ENCODE results near the gene NIPAL1.
"Not testable (repeated sequence)": the region's sequence is repeated elsewhere in the genome, so short reads cannot be mapped to it uniquely, and the experiment has no call there.

Gene NIPAL1

DNA sequence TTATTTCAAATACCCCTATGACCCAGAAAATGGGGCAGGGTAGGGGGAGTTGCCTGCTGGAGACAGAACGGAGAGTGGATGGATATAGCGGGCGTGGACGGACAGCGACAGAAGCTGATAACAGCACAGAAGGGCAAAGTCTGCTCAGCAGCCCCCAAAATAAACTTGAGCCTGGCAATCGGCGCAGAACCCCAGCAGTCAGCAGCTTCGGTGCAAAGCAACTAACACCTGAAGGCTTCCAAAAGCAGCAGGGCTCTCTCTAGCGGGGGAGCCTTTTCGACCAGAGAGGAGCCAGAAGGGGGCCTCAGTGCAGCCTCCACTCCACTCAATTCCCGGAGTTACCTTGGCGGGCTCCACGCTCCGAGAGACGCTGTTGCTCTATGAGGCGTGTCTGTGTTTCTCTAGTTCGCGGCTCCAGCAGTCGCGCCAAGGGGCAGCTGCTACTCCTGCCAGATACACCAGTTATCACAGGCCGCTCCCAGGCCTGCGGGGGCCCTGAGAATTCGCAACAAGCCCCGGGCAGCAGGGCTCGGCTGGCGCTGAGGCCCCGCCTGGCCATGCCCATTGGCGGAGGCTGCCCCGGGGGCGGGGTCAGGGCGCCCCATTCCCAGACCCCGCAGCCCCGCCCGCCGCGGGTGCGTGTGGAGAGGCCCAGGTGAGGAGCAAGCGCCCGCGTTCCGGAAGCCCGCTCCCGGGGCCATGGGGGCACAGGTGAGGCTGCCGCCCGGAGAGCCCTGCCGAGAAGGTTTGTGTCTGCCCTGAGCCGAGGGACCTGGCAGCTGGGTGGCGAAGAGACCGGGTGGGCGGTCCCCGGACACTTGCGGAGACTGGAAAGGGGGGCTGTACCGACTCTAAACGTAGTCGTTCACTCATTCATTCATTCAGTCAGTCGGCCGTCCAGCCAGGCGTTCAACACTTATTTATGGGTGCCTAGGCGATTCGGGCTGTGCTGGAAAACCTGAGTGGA lies at the start of gene NIPAL1, which contains the start of gene CNGA1:
NIPAL1 (plus strand) TSS at position 632 of the 967 bp plus-strand sequence; CDS start at position 700, 68 bp downstream.
CNGA1 (minus strand) TSS at position 541 of the 967 bp plus-strand sequence. CDS start 63,992 bp downstream, outside the sequence.
- peak; percentile 43 for DNase-seq

GRCh38 chr4:47968847-47969246 lies 47.7 kb upstream of the NIPAL1 start:
- no peak for DNase-seq

DNA sequence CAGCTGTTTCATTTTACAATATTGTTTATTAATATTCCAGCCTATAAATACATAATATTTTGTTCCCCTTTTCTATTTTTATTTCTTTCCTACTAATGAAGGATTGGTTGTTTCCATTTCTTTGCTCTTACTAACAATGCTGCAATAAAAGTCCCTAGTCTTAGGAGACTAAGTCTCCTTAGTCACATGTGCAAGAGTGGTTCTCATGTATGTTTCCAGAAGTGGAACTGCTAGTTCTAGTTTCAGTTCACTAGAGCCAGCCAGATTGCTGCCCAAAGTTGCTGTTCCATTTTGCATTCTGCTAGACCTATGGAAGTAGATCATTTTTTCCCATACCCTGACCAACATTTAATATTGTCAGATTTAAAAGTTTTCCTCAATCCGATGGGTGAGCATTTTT lies 44.4 kb upstream of the NIPAL1 start:
- no peak for DNase-seq

- no peak for DNase-seq
Measured at GRCh38 chr4:47972721-47973120, 43.9 kb upstream of the NIPAL1 start.

GRCh38 chr4:47974566-47974965 lies 42.0 kb upstream of the NIPAL1 start:
- no peak for DNase-seq

DNA sequence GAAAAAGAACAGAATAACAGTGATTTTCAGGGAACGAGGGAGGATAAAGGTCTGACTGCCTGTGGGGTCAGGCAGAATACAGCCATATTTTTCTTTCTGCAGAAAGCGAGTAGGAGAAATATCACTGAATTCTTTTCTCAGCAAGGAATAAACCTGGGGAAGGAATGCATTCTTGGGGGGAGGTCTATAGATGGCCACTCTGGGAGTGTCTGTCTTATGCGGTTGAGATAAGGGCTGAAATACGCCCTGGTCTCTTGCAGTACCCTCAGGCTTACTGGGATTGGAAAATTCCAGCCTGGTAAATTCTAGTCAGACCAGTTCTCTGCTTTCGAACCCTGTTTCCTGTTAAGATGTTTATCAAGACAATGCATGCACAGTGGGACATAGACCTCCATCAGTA lies 26.4 kb upstream of the NIPAL1 start:
- no peak for DNase-seq

DNA sequence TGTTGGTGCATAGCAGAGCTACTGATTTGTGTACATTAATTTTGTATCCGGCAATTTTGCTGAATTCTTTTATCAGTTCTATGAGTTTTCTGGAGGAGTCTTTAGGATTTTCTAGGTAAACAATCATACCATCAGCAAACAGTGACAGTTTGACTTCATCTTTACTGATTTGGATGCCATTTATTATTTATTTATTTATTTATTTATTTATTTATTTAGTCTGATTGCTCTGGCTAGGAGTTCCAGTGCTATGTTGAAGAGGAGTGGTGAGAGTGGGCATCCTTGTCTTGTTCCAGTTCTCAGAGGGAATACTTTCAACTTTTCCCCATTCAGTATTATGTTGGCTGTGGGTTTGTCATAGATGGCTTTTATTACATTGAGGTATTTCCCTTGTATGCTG lies 24.1 kb upstream of the NIPAL1 start:
- DNase-seq, result not testable (repeated sequence)

DNA sequence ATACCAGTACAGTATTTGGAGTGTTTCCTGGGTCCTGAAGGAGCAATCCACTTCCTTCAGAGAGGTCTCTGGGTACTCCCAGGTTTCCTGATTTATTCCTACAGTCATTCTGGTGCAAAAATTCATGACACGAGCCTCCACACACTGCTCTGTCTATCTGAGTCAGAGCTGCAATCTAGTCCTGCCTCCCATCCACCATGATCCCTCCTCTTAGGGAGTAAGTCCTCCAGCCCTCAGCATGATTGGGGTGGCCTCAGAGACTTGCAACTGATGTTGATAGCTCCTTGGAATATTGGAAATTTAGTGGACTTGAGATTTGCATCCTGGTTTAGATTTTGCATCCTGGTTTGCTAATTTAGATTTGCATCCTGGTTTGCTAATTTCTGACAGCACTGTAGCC lies 20.6 kb upstream of the NIPAL1 start:
- no peak for DNase-seq

DNA sequence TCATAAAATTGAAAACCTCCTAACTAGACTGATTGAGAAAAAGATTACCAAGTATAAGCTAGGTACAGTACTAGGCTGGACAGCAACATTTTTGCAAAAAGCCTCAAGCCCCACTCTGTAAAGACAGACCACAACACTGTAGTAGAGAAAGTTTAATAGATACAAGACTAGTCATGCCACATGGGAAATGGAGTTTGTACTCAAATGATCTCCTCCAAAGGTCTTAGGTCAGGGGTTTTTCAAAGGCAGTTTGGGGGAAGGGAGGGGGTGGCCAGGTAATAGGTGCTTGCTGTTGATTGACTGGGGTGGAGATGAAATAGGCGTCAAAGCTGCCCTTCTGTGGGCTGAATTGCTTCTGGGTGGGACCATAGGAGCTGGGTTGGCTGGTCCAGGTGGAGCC lies 14.3 kb upstream of the NIPAL1 start:
- DNase-seq, result no peak

DNA sequence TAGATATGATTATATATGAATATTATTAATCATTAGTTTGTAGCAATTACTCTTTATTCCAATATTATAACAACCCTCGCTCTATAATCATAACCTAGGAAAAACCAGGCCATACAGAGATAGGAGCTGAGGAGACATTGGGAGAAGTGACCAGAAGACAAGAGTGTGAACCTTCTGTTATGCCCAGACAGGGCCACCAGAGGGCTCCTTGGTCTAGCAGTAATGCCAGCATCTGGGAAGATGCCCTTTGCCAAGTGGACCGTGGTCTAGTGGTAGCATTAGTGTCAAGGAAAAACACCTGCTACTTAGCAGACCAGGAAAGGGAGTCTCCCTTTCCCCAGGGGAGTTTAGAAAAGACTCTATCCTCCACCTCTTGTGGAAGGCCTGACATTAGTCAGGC lies 13.0 kb upstream of the NIPAL1 start:
- peak; percentile 38 for DNase-seq

DNA sequence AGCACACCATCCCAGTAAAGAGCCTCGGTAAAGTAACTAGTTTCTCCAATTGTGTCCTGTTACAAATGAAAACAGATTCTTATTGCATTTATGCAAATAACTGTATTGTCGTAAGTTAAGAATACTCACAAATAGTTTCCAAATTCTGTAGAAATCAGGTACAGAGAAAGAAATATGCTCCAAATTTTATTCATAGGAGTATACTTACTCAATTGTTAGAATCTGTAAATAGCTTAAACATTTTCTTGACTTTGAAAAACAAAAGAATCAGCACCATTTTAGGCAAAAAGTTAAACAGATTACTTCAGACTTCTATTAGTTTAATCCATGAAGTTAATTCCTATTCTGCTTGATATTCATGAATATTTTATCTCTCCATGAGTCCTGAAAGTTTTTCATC lies 10.8 kb upstream of the NIPAL1 start:
- DNase-seq, result no peak

DNA sequence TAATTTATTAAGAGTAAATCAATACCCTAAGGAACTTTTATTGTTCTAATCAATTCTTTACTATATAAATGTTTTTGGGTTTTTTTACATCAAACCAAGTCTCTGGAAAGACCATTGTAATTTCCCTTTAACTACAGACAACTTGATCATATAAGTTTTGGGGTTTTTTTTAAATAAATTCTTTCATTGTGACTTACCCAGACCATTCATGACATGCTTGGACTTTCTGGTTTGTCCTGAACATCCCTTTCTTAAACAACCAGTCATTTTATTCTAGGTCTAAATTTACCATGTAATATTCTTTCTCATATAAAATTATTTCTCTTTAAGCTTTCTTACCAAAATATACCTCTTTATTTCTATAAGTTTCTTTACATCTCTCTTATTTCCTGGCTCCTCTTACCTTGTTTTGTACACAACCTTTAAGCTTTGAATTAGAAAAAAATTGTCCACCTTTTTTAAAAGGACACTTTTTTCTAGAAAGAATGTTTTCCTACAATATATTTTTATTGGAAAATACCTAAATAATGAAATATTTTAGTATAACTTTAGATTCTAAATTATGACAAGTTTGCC lies 8.5 kb upstream of the NIPAL1 start:
- DNase-seq, result no peak

DNA sequence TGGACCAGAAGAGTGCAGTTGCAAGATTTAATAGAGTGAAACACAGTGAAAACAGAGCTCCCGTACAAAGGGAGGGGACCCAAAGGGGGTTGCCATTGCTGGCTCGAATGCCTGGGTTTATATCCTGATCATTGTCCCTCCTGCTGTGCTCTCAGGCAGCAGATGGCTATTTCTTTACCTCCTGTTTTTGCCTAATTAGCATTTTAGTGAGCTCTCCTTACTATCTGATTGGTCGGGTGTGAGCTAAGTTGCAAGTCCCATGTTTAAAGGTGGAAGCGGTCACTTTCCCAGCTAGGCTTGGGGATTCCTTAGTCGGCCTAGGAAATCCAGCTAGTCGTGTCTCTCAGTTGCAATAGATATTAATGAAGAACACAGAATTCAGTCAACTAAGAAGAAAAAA lies 5.7 kb upstream of the NIPAL1 start:
- DNase-seq, result not testable (repeated sequence)

DNA sequence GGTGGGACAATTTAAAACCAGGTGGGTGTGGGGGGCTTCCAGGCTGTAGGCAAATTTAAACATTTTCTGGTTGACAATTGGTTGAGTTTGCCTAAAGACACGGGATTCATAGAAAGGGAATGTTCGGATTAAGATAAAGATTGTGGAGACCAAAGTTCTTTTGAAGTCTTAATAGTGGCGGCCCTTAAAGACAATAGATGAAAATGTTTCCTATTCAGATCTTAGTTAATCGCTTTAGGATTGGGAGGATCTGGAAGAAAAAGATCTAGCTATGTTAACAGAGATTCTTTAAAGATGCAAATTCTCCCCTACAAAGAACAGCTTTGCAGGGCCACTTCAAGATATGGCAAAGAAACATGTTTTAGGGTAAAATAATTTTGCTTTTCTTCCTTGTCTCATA lies 4.8 kb upstream of the NIPAL1 start:
- DNase-seq, result no peak

GRCh38 chr4:48012824-48013223 lies 3.7 kb upstream of the NIPAL1 start:
- no peak for DNase-seq

DNA sequence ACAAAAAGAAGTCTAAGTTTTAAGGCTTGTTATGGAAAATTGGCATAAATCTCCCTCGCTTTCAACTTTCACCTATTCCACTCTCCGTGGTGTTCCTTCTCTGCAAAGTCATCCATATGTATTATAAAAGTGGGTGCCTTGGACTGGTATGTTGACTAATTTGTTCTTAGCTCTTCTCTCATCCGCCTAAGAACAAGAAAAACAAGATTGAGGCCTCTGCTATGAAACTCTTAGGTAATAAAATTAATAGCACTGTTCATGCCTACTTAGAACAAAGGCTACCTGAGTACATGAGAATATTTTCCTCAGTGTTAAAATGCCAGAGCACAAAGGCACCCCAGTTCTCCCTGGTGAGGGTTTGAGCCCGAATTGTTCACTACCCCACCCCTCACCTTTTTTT lies 1.4 kb upstream of the NIPAL1 start:
- no peak for DNase-seq

DNA sequence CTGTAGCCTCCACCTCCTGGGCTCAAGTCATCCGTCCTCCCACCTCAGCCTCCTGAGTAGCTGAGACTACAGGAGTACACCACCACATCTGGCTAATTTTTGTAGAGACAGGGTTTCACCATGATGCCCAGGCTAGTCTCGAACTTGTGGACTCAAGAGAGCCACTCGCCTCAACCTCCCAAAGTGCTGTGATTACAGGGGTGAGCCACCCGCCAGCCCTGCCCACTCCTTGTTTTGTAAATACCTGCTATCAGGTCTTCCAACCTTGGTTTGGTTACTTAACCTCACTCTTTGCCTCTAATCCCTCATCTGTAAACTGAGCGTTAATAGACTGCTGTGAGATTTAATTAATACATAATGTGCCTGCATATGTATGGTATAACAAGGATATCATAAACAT lies 894 bp upstream of the NIPAL1 start:
- no peak for DNase-seq

DNA sequence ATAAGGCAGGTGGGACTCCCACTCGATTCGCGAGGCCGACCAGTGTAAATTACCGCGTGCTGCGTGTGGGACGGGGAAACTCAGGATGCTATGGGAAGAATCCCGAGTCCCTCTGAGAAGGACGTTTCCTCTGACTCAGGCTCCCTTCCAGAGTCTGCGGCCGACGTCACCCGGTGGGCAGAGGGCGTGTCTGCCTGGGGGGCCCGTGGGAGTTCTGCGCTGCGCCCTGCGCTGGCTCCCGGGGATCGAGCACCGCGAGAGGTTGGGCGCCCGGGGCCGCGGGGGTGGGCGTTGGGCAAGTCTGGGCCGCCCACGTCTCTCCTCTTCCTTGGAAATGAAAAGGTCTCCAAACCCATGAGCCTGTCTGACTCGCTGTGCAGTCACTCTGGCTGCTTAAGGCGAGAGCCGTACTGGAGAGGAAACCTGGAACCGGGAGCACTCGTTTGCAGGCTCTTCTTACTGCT lies 568 bp downstream of the NIPAL1 start:
- no peak for DNase-seq

DNA sequence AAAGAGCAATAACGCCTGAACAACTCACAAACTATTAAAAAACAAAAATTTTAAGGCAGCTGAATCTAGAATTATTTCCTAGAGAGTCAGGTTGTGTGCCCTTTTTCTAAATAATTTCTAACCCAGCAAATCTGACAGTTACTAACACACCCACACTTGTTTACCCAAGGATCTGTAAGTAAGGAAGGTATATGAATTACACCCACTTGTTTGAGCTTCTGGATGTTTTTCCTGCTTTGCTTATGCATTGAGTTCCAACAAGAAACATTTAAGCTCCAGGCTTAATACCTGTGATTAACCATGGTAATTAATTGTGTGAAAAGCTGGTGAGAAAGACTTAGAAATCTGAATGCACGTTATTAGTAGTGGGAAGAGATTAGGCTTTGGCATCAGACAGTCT lies 1.5 kb downstream of the NIPAL1 start:
- DNase-seq, result no peak

DNA sequence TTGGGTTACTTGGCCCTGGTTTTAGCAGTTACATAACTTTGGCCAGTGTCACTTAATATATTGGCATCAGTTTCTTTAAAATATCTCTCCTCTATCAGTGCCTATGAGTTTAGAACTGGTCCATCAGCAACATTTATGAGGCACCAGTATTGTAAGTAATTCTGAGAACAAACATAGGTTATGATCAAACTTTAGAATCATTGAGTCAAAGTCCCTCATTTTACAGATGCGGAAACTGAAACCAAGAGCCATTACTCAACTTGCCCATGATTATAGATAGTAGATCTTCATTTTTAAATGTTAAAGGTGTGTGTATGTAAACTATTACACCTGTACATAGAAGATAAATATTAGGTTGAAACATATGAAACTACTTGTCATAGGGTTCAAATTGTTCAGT lies 4.5 kb downstream of the NIPAL1 start:
- peak; percentile 19 for DNase-seq

GRCh38 chr4:48022192-48022799 lies 5.7 kb downstream of the NIPAL1 start:
- DNase-seq, result no peak

DNA sequence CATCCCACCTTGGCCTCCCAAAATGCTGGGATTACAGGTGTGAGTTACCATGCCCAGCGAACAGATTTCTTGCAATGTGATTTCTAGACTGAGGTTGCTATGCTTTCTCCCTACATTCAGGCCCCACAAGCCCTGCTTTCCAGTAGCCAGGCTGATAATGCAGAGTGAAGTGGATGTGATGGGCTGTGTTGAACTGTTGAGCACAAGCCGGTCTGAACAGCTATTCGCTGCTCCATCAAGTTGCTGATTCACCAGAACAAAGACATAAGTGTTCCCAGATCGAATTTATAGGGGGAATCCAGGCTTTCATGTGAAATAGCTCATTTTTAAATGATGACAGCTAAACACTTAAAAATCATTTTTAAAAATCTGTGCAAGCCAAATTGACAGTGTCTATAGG lies 8.0 kb downstream of the NIPAL1 start:
- no peak for DNase-seq

GRCh38 chr4:48025005-48025404 lies 8.4 kb downstream of the NIPAL1 start:
- DNase-seq, result no peak

DNA sequence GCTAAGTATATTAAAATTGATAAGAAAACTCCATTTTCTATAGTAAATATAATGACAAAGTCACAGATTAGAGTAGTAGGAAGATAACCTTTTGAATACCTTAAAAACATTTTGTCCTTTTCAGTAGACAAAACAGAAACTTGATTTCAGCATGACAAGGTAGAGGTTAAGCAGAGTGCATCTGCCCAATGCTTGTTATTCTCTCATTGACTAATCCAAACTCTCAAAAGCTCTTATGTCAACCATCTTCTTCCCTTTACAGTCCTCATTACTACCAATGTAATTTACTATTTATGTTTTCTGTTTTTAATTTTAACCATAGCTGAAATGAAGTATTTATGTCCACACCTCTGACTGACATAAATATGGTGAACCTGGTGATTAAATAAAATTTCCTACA lies 11.1 kb downstream of the NIPAL1 start:
- DNase-seq, result peak; percentile 22

All from activated CD4-positive, alpha-beta T cell treated with anti-CD3 and anti-CD28 coated beads, Interleukin-2, Interleukin-6, amounts not matched to agents 100 ng/mL and 50 ng/mL, durations not matched to agents 16 hours and 8 hours (primary cell).